H9 (cell line): ENCODE measurements around the gene TPX2. TPM values are rescaled to one million over a fixed set of nuclear protein-coding genes. Genes with fewer than 3 reads are reported as not detected.

Source experiments
- DNase-seq: peaks from one replicate; pipeline ENCODE4 v3.0.0-alpha.2; 2017
- H2AFZ ChIP-seq: one replicate; pipeline ENCODE4 v1.6.1; 2013; ENCODE audit warnings: mild to moderate bottlenecking, low read length, control low read depth, moderate library complexity
- H2AK5ac ChIP-seq: 2 replicates; pipeline ENCODE4 v1.6.1; 2013; ENCODE audit warnings: low read length, control low read depth, mixed read lengths; ENCODE audit not compliant: insufficient read length
- H2BK120ac ChIP-seq: one replicate; pipeline ENCODE4 v1.6.1; 2013; ENCODE audit warnings: low read depth, mild to moderate bottlenecking, low read length, control low read depth, inconsistent platforms; ENCODE audit not compliant: poor library complexity, severe bottlenecking
- H2BK12ac ChIP-seq: 2 replicates; pipeline ENCODE4 v1.6.1; 2013; ENCODE audit warnings: low read length, control low read depth, mixed read lengths, low read depth; ENCODE audit not compliant: insufficient read length
- H2BK15ac ChIP-seq: 2 replicates; pipeline ENCODE4 v1.6.1; 2013; ENCODE audit warnings: low read depth, low read length, control low read depth
- H2BK20ac ChIP-seq: one replicate; pipeline ENCODE4 v1.6.1; 2013; ENCODE audit warnings: low read depth, mild to moderate bottlenecking, low read length, control low read depth, inconsistent platforms; ENCODE audit not compliant: poor library complexity, severe bottlenecking
- H2BK5ac ChIP-seq: 2 replicates; pipeline ENCODE4 v1.6.1; 2013; ENCODE audit warnings: low read length, control low read depth, mixed read lengths; ENCODE audit not compliant: insufficient read length
- H3K14ac ChIP-seq: 2 replicates; pipeline ENCODE4 v1.6.1; 2013; ENCODE audit warnings: low read length, control low read depth; ENCODE audit not compliant: insufficient read depth
- H3K18ac ChIP-seq: 2 replicates; pipeline ENCODE4 v1.6.1; 2013; ENCODE audit warnings: low read depth, mild to moderate bottlenecking, mixed read lengths, low read length, control low read depth; ENCODE audit not compliant: insufficient read length
- H3K23ac ChIP-seq: 2 replicates; pipeline ENCODE4 v1.6.1; 2013; ENCODE audit warnings: low read length, control low read depth, mixed read lengths, low read depth; ENCODE audit not compliant: insufficient read length
- H3K23me2 ChIP-seq: 2 replicates; pipeline ENCODE4 v1.6.1; 2013; ENCODE audit warnings: low read depth, mild to moderate bottlenecking, mixed read lengths, low read length, control low read depth; ENCODE audit not compliant: insufficient read length, poor library complexity, severe bottlenecking
- H3K27ac ChIP-seq: 2 replicates; pipeline ENCODE4 v1.5.1; 2013; ENCODE audit warnings: low read length, control low read depth, mixed read lengths, low read depth; ENCODE audit not compliant: insufficient read length
- H3K27me3 ChIP-seq: 2 replicates; pipeline ENCODE4 v1.6.1; 2013; ENCODE audit warnings: low read length, control low read depth, inconsistent platforms; ENCODE audit not compliant: insufficient read depth
- H3K4ac ChIP-seq: 2 replicates; pipeline ENCODE4 v1.6.1; 2013; ENCODE audit warnings: low read depth, mild to moderate bottlenecking, control low read depth, inconsistent platforms, low read length, moderate library complexity
- H3K4me1 ChIP-seq: 2 replicates; pipeline ENCODE4 v1.6.1; 2013; ENCODE audit warnings: low read length, control low read depth, inconsistent platforms; ENCODE audit not compliant: insufficient read depth
- H3K4me2 ChIP-seq: 2 replicates; pipeline ENCODE4 v1.6.1; 2013; ENCODE audit warnings: low read length, control low read depth, mixed read lengths; ENCODE audit not compliant: insufficient read length, insufficient read depth
- H3K56ac ChIP-seq: 2 replicates; pipeline ENCODE4 v1.6.1; 2013; ENCODE audit warnings: low read depth, mild to moderate bottlenecking, mixed read lengths, low read length, control low read depth; ENCODE audit not compliant: insufficient read length
- H3K79me1 ChIP-seq: 2 replicates; pipeline ENCODE4 v1.6.1; 2013; ENCODE audit warnings: low read depth, mild to moderate bottlenecking, moderate library complexity, low read length, control low read depth, inconsistent platforms; ENCODE audit not compliant: insufficient read depth, poor library complexity, severe bottlenecking
- H3K79me2 ChIP-seq: 2 replicates; pipeline ENCODE4 v1.6.1; 2013; ENCODE audit warnings: low read length, control low read depth, inconsistent platforms; ENCODE audit not compliant: insufficient read depth
- H3K9ac ChIP-seq: 2 replicates; pipeline ENCODE4 v1.6.1; 2013; ENCODE audit warnings: low read length, control low read depth, mixed read lengths; ENCODE audit not compliant: insufficient read length; ENCODE audit errors: extremely low read depth
- H3K9me3 ChIP-seq: one replicate; pipeline ENCODE4 v1.6.1; 2013; ENCODE audit warnings: low read depth, low read length, inconsistent platforms; ENCODE audit not compliant: control insufficient read depth
- H3T11ph ChIP-seq: one replicate; pipeline ENCODE4 v1.6.1; 2013; ENCODE audit warnings: mild to moderate bottlenecking, low read length, control low read depth, inconsistent platforms
- H4K20me1 ChIP-seq: one replicate; pipeline ENCODE4 v1.6.1; 2013; ENCODE audit not compliant: control insufficient read depth, insufficient read length, insufficient read depth
- H4K5ac ChIP-seq: 2 replicates; pipeline ENCODE4 v1.6.1; 2013; ENCODE audit warnings: low read depth, mild to moderate bottlenecking, mixed read lengths, low read length, control low read depth; ENCODE audit not compliant: insufficient read length
- H4K8ac ChIP-seq: replicated peaks from 2 replicates; pipeline ENCODE4 v1.6.1; 2013; ENCODE audit warnings: low read length, control low read depth, mixed read lengths, low read depth; ENCODE audit not compliant: insufficient read length
- H4K91ac ChIP-seq: 2 replicates; pipeline ENCODE4 v1.6.1; 2013; ENCODE audit warnings: low read depth, mild to moderate bottlenecking, moderate library complexity, mixed read lengths, low read length, control low read depth; ENCODE audit not compliant: insufficient read length
- H3K27ac Mint-ChIP-seq, 3 experiments: 2 replicates in 2 of 3; 3 replicates in 1 of 3; pipeline ENCODE4 v1.8.0; 2020 to 2021; ENCODE audit warnings: mixed read lengths in 3 of 3, mild to moderate bottlenecking in 1 of 3, moderate library complexity in 1 of 3
- H3K27me3 Mint-ChIP-seq: 2 replicates; pipeline ENCODE4 v1.8.0; 2021; ENCODE audit warnings: low read depth, mild to moderate bottlenecking, moderate library complexity, mixed read lengths
- H3K36me3 Mint-ChIP-seq, 3 experiments: 2 replicates in 2 of 3; 3 replicates in 1 of 3; pipeline ENCODE4 v1.8.0; 2020 to 2021; ENCODE audit warnings: low read depth in 3 of 3, mixed read lengths in 3 of 3; ENCODE audit not compliant: insufficient read depth in 1 of 3
- H3K4me1 Mint-ChIP-seq, 2 experiments: 2 replicates each; pipeline ENCODE4 v1.8.0; 2020; ENCODE audit warnings: mixed read lengths in 2 of 2
- H3K4me3 Mint-ChIP-seq, 2 experiments: 2 replicates in 1 of 2; 3 replicates in 1 of 2; pipeline ENCODE4 v1.8.0; 2020 to 2021; ENCODE audit warnings: mild to moderate bottlenecking in 2 of 2, mixed read lengths in 2 of 2, moderate library complexity in 1 of 2
- H3K9me3 Mint-ChIP-seq, 2 experiments: 2 replicates in 1 of 2; 3 replicates in 1 of 2; pipeline ENCODE4 v1.8.0; 2020; ENCODE audit warnings: mild to moderate bottlenecking in 2 of 2, mixed read lengths in 2 of 2, moderate library complexity in 1 of 2
- CTCF ChIP-seq: fragments of 200-600 bp; sonication (generic); conservative IDR thresholded peaks from 3 replicates; pipeline ENCODE4 v1.8.0; 2021; ENCODE audit warnings: antibody characterized with exemption, mild to moderate bottlenecking
- WGBS: extraction: QIAGEN DNeasy Blood & Tissue Kit; methylation state at CpG from one replicate; pipeline ENCODE4 v1.1.7; 2013; ENCODE audit warnings: missing lambda C conversion rate, low lambda C conversion rate, mixed read lengths; ENCODE audit not compliant: insufficient read length; ENCODE audit errors: extremely low coverage; 5-methylcytosine and 5-hydroxymethylcytosine counted together
- total RNA-seq: library from RNA; stranded (reverse); gene quantifications from 2 replicates; pipeline ENCODE4 v1.2.1, GENCODE V29; 2021

The TPX2 gene
- total RNA-seq, 1 experiment from 2014 or later: 161 TPM

- peaks cover 31 to 39% of the 10 kb centered on the region in 2 experiments for H3K4me1 Mint-ChIP-seq
- no peak overlapping the region for H2BK5ac ChIP-seq
Measured at GRCh38 chr20:31700747-31701146, 38.3 kb upstream of the TPX2 start.

More at GRCh38 chr20:31700747-31701146, 38.3 kb upstream of the TPX2 start:
- no CpG with 5 or more reads among the region's 5 CpGs for WGBS
- no peaks in the 10 kb centered on the region for H3K9me3 Mint-ChIP-seq
- Histone ChIP-seq H4K20me1 (no peaks in the 10 kb centered on the region), H2BK12ac (no peak overlapping the region), H4K91ac (no peak overlapping the region), H3K14ac (no peak overlapping the region), H4K5ac (no peak overlapping the region), H3K79me2 (no peaks in the 10 kb centered on the region), H3K18ac (no peak overlapping the region), H2AFZ (no peak overlapping the region), H2AK5ac (no peak overlapping the region), H3K27me3 (no peaks in the 10 kb centered on the region), H3K4me2 (no peak overlapping the region), H3K4me1 (no peaks in the 10 kb centered on the region), H3K23ac (no peak overlapping the region), H3K23me2 (no peaks in the 10 kb centered on the region), H4K8ac (no peak overlapping the region), H3T11ph (no peak overlapping the region), H3K4ac (no peak overlapping the region), H3K27ac (no peak overlapping the region), H3K56ac (no peak overlapping the region), H3K9me3 (no peaks in the 10 kb centered on the region), H3K79me1 (no peaks in the 10 kb centered on the region), H2BK120ac (no peak overlapping the region), H3K9ac (no peak overlapping the region), H2BK15ac (no peak overlapping the region), H2BK20ac (no peak overlapping the region)
- H3K36me3 Mint-ChIP-seq: peaks cover 4 to 47% (median 22%) of the 10 kb centered on the region in 3 experiments; a peak in 6 of 7 replicates
- DNase-seq: no peak
- no peak overlapping the region for H3K27ac Mint-ChIP-seq
- no peaks in the 10 kb centered on the region for H3K27me3 Mint-ChIP-seq
- no peak for TF ChIP-seq CTCF
- no peak overlapping the region for H3K4me3 Mint-ChIP-seq
